ENCODE data around the gene PPP1R12A.

PPP1R12A gene

DNA sequence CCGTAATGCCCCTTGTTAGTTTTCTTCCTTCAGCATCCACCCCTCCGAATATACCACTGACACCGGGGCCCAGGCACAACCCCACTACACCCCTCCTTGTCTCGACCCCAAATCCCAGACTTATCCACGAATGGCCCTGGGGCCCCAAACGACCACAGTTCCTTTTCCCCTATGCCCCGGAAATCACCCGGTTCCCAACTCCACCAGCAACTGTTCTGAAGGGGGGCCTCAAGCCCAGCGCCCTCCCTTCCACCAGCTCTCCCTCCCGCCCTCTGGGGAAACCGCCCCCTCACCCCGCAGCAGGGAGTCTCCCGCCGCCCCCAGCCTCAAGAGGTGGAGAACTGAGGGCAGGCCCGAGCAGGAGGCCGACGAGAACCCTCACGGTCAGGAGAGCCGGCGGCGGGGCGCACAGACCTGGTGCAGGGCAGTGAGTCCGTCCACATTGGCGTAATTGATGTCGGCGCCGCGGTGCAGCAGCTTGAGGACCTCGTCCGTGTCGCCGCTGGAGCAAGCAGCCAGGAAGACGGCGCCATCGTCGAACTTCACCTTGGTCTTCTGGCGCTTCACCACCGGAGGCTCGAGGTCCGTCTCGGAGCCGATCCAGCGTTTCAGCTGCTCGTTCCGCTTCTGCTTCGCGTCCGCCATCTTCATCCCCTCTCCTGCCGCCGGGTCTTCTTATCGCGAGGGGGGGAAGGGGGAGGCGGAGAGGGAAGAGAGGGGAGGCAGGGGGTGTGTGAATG, 446 bp downstream of the PPP1R12A start:
- DNase-seq, result peak; percentile 69

- peak; percentile 27 for DNase-seq
These were observed 1.2 kb downstream of the PPP1R12A start for GRCh38 chr12:79933532-79934264.

GRCh38 chr12:79933043-79933442, 1.9 kb downstream of the PPP1R12A start:
- DNase-seq, result no peak

GRCh38 chr12:79932357-79932756, 2.5 kb downstream of the PPP1R12A start:
- no peak for DNase-seq

- no peak for DNase-seq
These were observed 5.8 kb downstream of the PPP1R12A start for GRCh38 chr12:79929065-79929464.

DNA sequence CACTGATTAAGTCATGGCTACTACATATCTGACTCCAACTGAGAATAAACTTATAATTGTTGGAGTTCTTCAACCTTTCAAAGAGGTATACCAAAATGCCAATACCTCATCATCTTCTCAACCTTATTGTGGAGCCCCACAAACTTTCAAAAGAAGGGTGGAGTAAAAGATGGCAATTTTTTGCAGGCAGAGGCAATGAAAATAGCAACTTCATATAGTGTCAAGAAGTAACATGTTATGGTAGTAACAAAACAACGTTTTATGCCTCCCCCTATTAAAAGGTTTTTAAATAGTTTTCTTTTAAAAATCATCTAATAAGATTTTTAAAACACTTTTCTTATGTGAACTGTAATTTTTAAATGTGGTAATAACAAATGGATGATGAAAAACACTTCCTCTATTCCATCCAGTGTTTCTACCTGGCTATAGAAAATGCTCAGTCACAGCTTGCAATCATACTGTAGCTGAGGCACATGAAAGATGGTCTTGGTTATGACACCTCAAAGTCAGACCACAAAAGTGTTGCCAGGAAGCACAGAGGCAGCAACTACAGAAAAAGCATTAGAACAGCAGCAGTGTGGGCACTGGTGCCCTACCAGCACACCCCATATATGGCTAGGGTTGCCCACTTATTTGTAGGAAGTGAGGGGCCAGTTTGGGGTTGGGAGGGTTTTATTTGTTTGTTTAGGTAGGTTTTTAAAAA, 7.0 kb downstream of the PPP1R12A start:
- no peak for DNase-seq

- DNase-seq, result no peak
These were observed 7.9 kb downstream of the PPP1R12A start for GRCh38 chr12:79926951-79927350.

- no peak for DNase-seq
These were observed 9.4 kb downstream of the PPP1R12A start for GRCh38 chr12:79925492-79925891.

DNA sequence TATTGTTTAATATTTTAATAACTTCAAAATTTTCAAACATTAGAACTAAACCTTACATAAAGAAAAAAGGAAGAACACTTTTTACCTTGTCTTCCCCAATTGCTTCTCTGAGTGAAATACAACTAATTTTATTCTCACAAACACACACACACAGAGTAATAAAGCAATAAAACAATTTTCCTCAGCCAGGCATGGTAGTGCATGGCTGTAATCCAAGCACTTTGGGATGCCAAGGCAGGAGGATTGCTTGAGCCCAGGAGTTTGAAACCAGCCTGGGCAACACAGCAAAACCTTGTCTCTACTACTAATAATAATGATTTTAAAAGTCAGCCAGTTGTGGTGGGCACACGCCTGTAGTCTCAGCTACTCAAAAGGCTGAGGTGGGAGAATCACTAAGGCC, 13.1 kb downstream of the PPP1R12A start:
- DNase-seq, result no peak

DNA sequence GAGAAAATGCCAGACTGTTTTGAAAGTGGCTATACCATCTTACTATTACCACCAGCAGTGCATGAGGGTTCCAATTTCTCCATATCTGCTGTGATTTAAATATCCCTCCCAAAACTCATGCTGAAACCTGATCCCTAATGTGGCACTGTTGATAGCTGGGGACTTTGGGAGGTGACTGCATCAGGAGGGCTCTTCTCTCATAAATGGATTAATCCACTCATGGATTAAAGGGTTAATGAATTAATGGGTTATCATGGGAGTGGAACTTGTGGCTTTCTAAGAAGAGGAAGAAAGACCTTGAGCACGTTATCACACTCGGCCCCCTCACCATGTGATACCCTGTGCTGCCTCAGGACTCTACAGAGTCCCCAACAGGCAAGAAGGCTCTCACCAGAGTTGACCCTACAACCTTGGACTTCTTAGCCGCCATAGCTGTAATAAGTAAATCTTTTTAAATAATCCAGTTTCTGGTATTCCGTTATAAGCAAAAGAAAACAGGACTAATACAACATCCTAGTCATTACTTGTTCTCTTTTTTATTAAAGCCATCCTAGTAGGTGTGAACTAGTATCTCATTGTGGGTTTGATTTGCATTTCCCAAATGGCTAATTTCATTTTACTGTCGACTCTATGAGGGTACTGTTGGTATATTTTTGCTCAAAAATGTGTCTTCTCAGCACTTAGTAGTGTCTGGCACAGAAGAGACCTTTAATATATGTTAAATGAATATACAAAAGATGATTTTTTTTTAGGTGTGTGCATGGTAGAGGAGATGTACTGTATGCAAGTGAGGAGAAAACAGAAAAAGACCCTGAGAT, 14.3 kb downstream of the PPP1R12A start:
- DNase-seq, result no peak

GRCh38 chr12:79919762-79920161, 15.1 kb downstream of the PPP1R12A start:
- DNase-seq, result no peak

DNA sequence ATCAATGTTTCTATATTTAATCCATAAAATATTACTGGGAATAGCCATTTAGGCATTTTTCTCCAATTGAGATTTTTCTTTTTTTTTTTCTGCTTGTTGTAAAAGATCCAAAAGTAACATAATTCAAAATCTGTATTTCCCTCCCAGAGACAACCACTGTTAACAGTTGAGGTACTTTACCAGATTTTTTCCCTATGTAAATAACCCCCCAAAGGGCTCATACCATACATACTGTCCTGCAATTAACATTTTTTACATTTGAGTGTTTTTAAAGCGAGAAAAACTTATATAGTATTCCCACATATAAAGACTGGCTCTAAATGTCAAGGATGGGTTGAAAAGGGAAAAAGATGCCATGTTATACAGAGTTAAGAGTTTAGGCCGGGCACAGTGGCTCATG, 18.1 kb downstream of the PPP1R12A start:
- no peak for DNase-seq

- no peak for DNase-seq
These were observed 22.8 kb downstream of the PPP1R12A start for GRCh38 chr12:79911889-79912656.

GRCh38 chr12:79908366-79908765, 26.5 kb downstream of the PPP1R12A start:
- DNase-seq, result no peak

- no peak for DNase-seq
These were observed 33.4 kb downstream of the PPP1R12A start for GRCh38 chr12:79901506-79901905.

DNA sequence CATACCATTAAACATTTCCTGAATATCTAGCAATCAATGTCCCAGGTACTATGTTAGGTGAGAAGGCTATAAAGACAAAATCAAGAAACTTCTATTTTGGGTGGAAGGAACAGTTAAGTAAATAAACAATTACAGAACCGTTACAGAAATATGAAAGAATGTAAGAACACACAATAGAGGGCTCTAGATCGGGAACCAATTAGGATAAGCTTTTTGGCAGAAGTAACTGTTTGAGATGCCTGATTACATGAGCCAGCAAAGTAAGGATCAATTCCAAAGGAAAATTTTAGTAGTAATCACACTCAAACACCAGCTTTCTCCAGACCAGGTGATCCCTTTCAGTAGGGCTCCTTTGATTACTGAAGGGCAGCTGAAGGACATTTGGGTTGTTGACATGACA, 33.9 kb downstream of the PPP1R12A start:
- DNase-seq, result no peak

DNA sequence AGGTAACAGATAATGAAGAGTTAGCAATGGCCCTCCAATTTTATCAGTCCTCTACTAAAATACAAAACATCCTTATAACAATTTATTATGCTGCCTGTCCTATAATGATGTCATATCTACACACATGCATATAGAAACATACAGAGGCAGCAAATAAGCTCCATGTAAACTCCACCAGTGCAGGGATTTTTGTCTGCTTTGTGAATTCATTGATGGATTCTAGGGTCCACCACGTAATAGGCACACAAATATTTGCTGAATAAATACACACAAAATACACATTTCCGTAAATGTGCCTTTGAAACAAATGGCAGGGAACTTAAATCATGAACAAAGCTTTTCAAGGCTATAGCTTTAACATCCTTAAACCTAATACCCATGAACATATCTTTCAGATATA, 34.7 kb downstream of the PPP1R12A start:
- no peak for DNase-seq

DNA sequence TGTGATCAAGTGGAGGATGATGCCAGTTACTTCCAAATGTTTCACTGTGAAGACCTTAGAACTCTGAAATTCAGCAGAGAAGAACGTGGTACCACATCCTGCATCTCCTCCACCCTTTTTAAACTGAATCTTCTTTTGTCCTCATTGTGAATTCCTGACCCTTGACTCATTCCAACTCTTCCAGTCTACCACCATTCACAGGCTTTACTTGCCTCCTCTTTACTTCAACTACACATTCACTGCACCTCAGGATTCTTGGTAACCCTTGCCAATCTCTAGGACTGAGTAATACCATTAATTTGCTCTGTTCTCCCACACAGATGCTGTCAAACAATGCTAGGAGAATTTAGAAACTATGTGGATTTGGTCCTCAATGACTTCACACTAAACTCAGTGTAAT, 37.3 kb downstream of the PPP1R12A start:
- no peak for DNase-seq

DNA sequence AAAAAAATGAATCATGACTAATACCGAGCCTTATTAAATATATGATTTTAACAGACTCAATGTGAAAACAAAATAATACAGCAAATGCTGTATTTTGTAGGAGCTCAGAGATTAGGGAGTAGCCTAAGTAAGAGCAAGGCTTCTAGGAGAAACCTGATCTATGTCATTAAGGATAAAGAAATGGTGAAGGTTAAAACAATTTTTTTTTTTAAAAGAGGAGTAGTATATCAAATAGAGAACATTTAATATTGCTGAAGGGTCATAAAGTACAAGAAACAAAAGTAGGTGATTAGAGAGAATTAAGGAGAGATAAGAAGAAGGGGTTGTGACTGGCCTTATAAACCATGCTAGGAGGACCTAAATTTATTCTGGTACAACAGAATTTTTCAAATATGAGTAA, 39.1 kb downstream of the PPP1R12A start:
- no peak for DNase-seq

- DNase-seq, result no peak
These were observed 39.8 kb downstream of the PPP1R12A start for GRCh38 chr12:79895071-79895470.

- DNase-seq, result no peak
These were observed 43.3 kb downstream of the PPP1R12A start for GRCh38 chr12:79891506-79892162.

GRCh38 chr12:79887890-79888289, 47.0 kb downstream of the PPP1R12A start:
- DNase-seq, result no peak
